HepG2 (cell line): Measurements from ENCODE around the gene TRPC3. TPM values are rescaled to one million over a fixed set of nuclear protein-coding genes. Genes with fewer than 3 reads are reported as not detected.

Experiments
- AHR ChIP-seq: IDR thresholded peaks from 2 replicates; pipeline ENCODE4 v1.6.1; 2018; ENCODE audit warnings: missing genetic modification reagents, missing compliant biosample characterization
- ARNT ChIP-seq: fragments of 450-650 bp; IDR thresholded peaks from 2 replicates; pipeline ENCODE4 v1.6.1; 2017
- CTCF ChIP-seq: sonication (generic); formaldehyde crosslinking; IDR thresholded peaks from 2 replicates; pipeline ENCODE4 v1.5.0; 2020; ENCODE audit warnings: mild to moderate bottlenecking, missing genetic modification reagents, moderate library complexity
- HOXA7 ChIP-seq: sonication (generic); formaldehyde crosslinking; IDR thresholded peaks from 2 replicates; pipeline ENCODE4 v1.8.1; 2022; ENCODE audit warnings: mild to moderate bottlenecking, missing genetic modification reagents, moderate library complexity
- KDM5A ChIP-seq: fragments of 200-600 bp; sonication (generic); IDR thresholded peaks from 2 replicates; pipeline ENCODE4 v1.7.0; 2018; ENCODE audit warnings: antibody characterized with exemption, mild to moderate bottlenecking, low read length, borderline replicate concordance
- PAXIP1 ChIP-seq: sonication (generic); formaldehyde crosslinking; conservative IDR thresholded peaks from 2 replicates; pipeline ENCODE4 v1.4.0; 2020; ENCODE audit warnings: mild to moderate bottlenecking, missing genetic modification reagents, moderate library complexity
- PHF21A ChIP-seq: sonication (generic); formaldehyde crosslinking; IDR thresholded peaks from 2 replicates; pipeline ENCODE4 v1.5.0; 2020; ENCODE audit warnings: mild to moderate bottlenecking, missing genetic modification reagents
- PHF5A ChIP-seq: IDR thresholded peaks from one replicate; pipeline ENCODE4 v1.6.1; 2018; ENCODE audit warnings: low read depth, missing genetic modification reagents; ENCODE audit not compliant: unreplicated experiment
- SKI ChIP-seq: fragments of 450-650 bp; IDR thresholded peaks from one replicate; pipeline ENCODE4 v1.6.1; 2018; ENCODE audit warnings: mild to moderate bottlenecking; ENCODE audit not compliant: partially characterized antibody
- SMARCC2 ChIP-seq: fragments of 450-650 bp; IDR thresholded peaks from 2 replicates; pipeline ENCODE4 v1.6.1; 2017; ENCODE audit warnings: antibody characterized with exemption, mild to moderate bottlenecking
- THAP7 ChIP-seq: sonication (generic); formaldehyde crosslinking; IDR thresholded peaks from 2 replicates; pipeline ENCODE4 v1.8.1; 2023; ENCODE audit warnings: mild to moderate bottlenecking, missing genetic modification reagents
- ZSCAN29 ChIP-seq: sonication (generic); formaldehyde crosslinking; conservative IDR thresholded peaks from 2 replicates; pipeline ENCODE4 v1.4.0; 2020; ENCODE audit warnings: mild to moderate bottlenecking, missing genetic modification reagents
- polyA plus RNA-seq, 8 experiments: library from polyadenylated mRNA; depleted of rRNA in 3 of 8; stranded (reverse) in 7 of 8; unstranded in 1 of 8; fragments of >200 nt; fragmentation: Illumina TruSeq in 4 of 8; extraction: Trizol in 4 of 8; gene quantifications; 2 replicates each; pipeline versions ENCODE4 v1.2.1 to v1.2.3, GENCODE V29; 2011 to 2016; ENCODE audit warnings: low read depth in 4 of 8, missing spikeins in 1 of 8, mixed read lengths in 1 of 8; ENCODE audit not compliant: insufficient read depth in 1 of 8
- total RNA-seq, 5 experiments: library from RNA; depleted of rRNA; stranded (reverse); fragments of >200 nt; fragmentation: Illumina TruSeq; extraction: Trizol; gene quantifications; 2 replicates each; pipeline ENCODE4 v1.2.3, GENCODE V29; 2016; ENCODE audit warnings: low read depth in 1 of 5
- TF ChIP-seq, protein P1 (sequence below): sonication (generic); formaldehyde crosslinking; IDR thresholded peaks from 2 replicates; pipeline ENCODE4 v1.8.1; 2023; ENCODE audit warnings: missing genetic modification reagents, inconsistent platforms, borderline replicate concordance
- TF ChIP-seq, protein P2 (sequence below): sonication (generic); formaldehyde crosslinking; IDR thresholded peaks from 2 replicates; pipeline ENCODE4 v1.4.0; 2020; ENCODE audit warnings: missing genetic modification reagents, borderline replicate concordance
- TF ChIP-seq, protein P3 (sequence below): sonication (generic); formaldehyde crosslinking; IDR thresholded peaks from 2 replicates; pipeline ENCODE4 v1.4.0; 2020; ENCODE audit warnings: mild to moderate bottlenecking, missing genetic modification reagents

TRPC3 gene
- total and polyA plus RNA-seq, 2 of the 13 experiments (the other 11 are each of a cell fraction or from before 2014, with no cell fraction given) = not detected

GRCh38 chr4:121869841-121870822, 81.7 kb downstream of the TRPC3 start, which contains the start of gene BBS7 (continued):
- TF ChIP-seq KDM5A (peak; percentile 67; the same call in 1 of the 2 replicates), CTCF (CRISPR knock-in tag) (no peak; the same call in 1 of the 2 replicates), AHR (CRISPR knock-in tag) (no peak), ZSCAN29 (CRISPR knock-in tag) (0 out of 2 replicates have a peak, but pooled peaks have one; percentile 43), THAP7 (CRISPR knock-in tag) (no peak), SKI (no peak), HOXA7 (CRISPR knock-in tag) (no peak), ARNT (no peak), PHF5A (CRISPR knock-in tag) (no peak), PHF21A (CRISPR knock-in tag) (peak; percentile 50; the same call in 1 of the 2 replicates), SMARCC2 (no peak), PAXIP1 (CRISPR knock-in tag) (no peak)
- TF ChIP-seq, protein P1, sequence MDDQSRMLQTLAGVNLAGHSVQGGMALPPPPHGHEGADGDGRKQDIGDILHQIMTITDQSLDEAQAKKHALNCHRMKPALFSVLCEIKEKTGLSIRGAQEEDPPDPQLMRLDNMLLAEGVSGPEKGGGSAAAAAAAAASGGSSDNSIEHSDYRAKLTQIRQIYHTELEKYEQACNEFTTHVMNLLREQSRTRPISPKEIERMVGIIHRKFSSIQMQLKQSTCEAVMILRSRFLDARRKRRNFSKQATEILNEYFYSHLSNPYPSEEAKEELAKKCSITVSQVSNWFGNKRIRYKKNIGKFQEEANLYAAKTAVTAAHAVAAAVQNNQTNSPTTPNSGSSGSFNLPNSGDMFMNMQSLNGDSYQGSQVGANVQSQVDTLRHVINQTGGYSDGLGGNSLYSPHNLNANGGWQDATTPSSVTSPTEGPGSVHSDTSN (CRISPR knock-in tag) = no peak
- TF ChIP-seq, protein P2, sequence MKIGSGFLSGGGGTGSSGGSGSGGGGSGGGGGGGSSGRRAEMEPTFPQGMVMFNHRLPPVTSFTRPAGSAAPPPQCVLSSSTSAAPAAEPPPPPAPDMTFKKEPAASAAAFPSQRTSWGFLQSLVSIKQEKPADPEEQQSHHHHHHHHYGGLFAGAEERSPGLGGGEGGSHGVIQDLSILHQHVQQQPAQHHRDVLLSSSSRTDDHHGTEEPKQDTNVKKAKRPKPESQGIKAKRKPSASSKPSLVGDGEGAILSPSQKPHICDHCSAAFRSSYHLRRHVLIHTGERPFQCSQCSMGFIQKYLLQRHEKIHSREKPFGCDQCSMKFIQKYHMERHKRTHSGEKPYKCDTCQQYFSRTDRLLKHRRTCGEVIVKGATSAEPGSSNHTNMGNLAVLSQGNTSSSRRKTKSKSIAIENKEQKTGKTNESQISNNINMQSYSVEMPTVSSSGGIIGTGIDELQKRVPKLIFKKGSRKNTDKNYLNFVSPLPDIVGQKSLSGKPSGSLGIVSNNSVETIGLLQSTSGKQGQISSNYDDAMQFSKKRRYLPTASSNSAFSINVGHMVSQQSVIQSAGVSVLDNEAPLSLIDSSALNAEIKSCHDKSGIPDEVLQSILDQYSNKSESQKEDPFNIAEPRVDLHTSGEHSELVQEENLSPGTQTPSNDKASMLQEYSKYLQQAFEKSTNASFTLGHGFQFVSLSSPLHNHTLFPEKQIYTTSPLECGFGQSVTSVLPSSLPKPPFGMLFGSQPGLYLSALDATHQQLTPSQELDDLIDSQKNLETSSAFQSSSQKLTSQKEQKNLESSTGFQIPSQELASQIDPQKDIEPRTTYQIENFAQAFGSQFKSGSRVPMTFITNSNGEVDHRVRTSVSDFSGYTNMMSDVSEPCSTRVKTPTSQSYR (CRISPR knock-in tag) = no peak
- TF ChIP-seq, protein P3, sequence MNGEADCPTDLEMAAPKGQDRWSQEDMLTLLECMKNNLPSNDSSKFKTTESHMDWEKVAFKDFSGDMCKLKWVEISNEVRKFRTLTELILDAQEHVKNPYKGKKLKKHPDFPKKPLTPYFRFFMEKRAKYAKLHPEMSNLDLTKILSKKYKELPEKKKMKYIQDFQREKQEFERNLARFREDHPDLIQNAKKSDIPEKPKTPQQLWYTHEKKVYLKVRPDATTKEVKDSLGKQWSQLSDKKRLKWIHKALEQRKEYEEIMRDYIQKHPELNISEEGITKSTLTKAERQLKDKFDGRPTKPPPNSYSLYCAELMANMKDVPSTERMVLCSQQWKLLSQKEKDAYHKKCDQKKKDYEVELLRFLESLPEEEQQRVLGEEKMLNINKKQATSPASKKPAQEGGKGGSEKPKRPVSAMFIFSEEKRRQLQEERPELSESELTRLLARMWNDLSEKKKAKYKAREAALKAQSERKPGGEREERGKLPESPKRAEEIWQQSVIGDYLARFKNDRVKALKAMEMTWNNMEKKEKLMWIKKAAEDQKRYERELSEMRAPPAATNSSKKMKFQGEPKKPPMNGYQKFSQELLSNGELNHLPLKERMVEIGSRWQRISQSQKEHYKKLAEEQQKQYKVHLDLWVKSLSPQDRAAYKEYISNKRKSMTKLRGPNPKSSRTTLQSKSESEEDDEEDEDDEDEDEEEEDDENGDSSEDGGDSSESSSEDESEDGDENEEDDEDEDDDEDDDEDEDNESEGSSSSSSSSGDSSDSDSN (CRISPR knock-in tag) = peak; percentile 82
